GM12801 (cell line): ENCODE data around the gene ADCY1.

Experiments used
- CTCF ChIP-seq: IDR thresholded peaks from one replicate; pipeline ENCODE4 v1.5.1; 2011; ENCODE audit warnings: control low read depth; ENCODE audit not compliant: insufficient read length; ENCODE audit errors: extremely low read depth

The ADCY1 gene

GRCh38 chr7:45709168-45710042 lies 135.2 kb downstream of the ADCY1 start:
- no peak for TF ChIP-seq CTCF

- TF ChIP-seq CTCF = no peak
Measured at GRCh38 chr7:45710271-45711160, 136.3 kb downstream of the ADCY1 start.

- no peak for TF ChIP-seq CTCF
Measured at GRCh38 chr7:45711161-45711490, 137.0 kb downstream of the ADCY1 start.

GRCh38 chr7:45712057-45712689 lies 138.0 kb downstream of the ADCY1 start:
- no peak for TF ChIP-seq CTCF

GRCh38 chr7:45712872-45713668 lies 138.9 kb downstream of the ADCY1 start:
- TF ChIP-seq CTCF = no peak

GRCh38 chr7:45713669-45714520 lies 139.7 kb downstream of the ADCY1 start:
- no peak for TF ChIP-seq CTCF
